Loucy (cell line): ENCODE results near the gene TPM4.

ENCODE experiments used
- H2AFZ ChIP-seq: fragments of 200-600 bp; sonication (generic); 2 replicates; pipeline ENCODE4 v1.6.0; 2016; ENCODE audit warnings: antibody characterized with exemption, mild to moderate bottlenecking, low read length, moderate library complexity
- H3F3A ChIP-seq: fragments of 200-600 bp; 2 replicates; pipeline ENCODE4 v1.6.0; 2016; ENCODE audit warnings: antibody characterized with exemption, low read depth, mild to moderate bottlenecking
- H3K27me3 ChIP-seq: fragments of 200-600 bp; sonication (generic); 2 replicates; pipeline ENCODE4 v1.6.1; 2014; ENCODE audit warnings: low read length, mild to moderate bottlenecking; ENCODE audit not compliant: insufficient read depth, poor library complexity, severe bottlenecking
- H3K36me3 ChIP-seq: fragments of 200-600 bp; sonication (generic); 2 replicates; pipeline ENCODE4 v1.6.1; 2016; ENCODE audit warnings: low read length; ENCODE audit not compliant: insufficient read depth
- H3K4me1 ChIP-seq: fragments of 200-600 bp; sonication (generic); 2 replicates; pipeline ENCODE4 v1.5.1; 2014; ENCODE audit warnings: low read length, mild to moderate bottlenecking; ENCODE audit not compliant: insufficient read depth, poor library complexity, severe bottlenecking
- H3K4me2 ChIP-seq: fragments of 200-600 bp; sonication (generic); 2 replicates; pipeline ENCODE4 v1.6.0; 2014; ENCODE audit warnings: antibody characterized with exemption, low read length, low read depth, mild to moderate bottlenecking; ENCODE audit not compliant: poor library complexity, severe bottlenecking
- H3K4me3 ChIP-seq: fragments of 200-600 bp; sonication (generic); 2 replicates; pipeline ENCODE4 v1.5.1; 2014; ENCODE audit warnings: low read length, mild to moderate bottlenecking, mixed read lengths; ENCODE audit not compliant: poor library complexity, severe bottlenecking
- H3K79me2 ChIP-seq: fragments of 200-600 bp; sonication (generic); 2 replicates; pipeline ENCODE4 v1.6.1; 2014; ENCODE audit warnings: low read length; ENCODE audit not compliant: insufficient read depth
- H3K9ac ChIP-seq: fragments of 200-600 bp; sonication (generic); 2 replicates; pipeline ENCODE4 v1.6.0; 2014; ENCODE audit warnings: mild to moderate bottlenecking, low read depth, low read length, moderate library complexity; ENCODE audit not compliant: poor library complexity, severe bottlenecking
- H3K9me2 ChIP-seq: fragments of 200-600 bp; sonication (generic); replicated peaks from 2 replicates; pipeline ENCODE4 v1.6.1; 2016; ENCODE audit warnings: low read depth, low read length, mixed read lengths
- H3K9me3 ChIP-seq: fragments of 200-600 bp; sonication (generic); 2 replicates; pipeline ENCODE4 v1.6.1; 2014; ENCODE audit warnings: mild to moderate bottlenecking, antibody characterized with exemption, low read length, low read depth; ENCODE audit not compliant: insufficient read depth
- H4K20me1 ChIP-seq: fragments of 200-600 bp; sonication (generic); 2 replicates; pipeline ENCODE4 v1.6.0; 2014; ENCODE audit warnings: antibody characterized with exemption, low read length, mild to moderate bottlenecking; ENCODE audit not compliant: insufficient read depth, poor library complexity, severe bottlenecking
- EZH2phosphoT487 ChIP-seq: fragments of 200-600 bp; IDR thresholded peaks from 2 replicates; pipeline ENCODE4 v1.6.1; 2018; ENCODE audit warnings: antibody characterized with exemption, mild to moderate bottlenecking, moderate library complexity, borderline replicate concordance
- TF ChIP-seq, protein P1 (sequence below): fragments of 200-600 bp; sonication (generic); conservative IDR thresholded peaks from 2 replicates; pipeline ENCODE4 v1.5.1; 2014; ENCODE audit warnings: mild to moderate bottlenecking, antibody characterized with exemption, low read length

TPM4 gene

DNA sequence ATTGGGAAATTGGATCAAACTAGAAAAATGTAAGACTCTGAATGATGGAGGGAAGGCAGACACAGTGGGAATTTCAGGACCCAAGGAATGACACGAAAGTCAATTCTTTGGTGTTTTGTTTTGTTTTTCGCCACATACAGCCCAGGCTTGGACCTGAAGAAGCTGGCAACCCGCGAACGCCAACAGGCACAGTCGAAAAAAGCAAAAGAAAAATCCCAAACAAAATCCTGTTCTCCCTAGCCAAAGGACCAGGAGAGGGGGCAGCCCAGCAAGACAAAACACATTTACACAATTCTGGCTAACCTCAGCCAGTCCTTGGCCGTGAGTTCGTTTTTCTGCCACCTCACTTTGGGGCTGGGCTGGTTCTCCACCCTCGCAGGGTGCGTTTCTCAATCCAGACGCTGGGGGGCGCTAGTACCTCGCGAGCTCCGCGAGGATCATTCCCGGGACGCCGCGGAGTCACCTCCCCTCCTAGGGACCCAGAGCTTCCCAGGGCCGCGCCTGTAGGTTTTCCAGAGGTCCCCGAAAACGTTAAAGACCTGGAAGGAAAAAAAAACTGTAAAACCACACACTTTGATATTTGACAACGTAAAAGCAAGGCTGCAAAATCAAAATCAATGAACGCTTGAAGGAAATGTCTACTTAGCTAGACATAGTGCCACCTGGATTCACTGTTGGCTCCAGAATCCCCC lies 34.9 kb upstream of the TPM4 start:
- Histone ChIP-seq H3K79me2 (no peaks in the 10 kb centered on the region), H3K9me2 (no peaks in the 10 kb centered on the region), H3K9me3 (no peaks in the 10 kb centered on the region), H3K27me3 (no peaks in the 10 kb centered on the region), H2AFZ (peak overlapping the region; percentile 60), H4K20me1 (no peaks in the 10 kb centered on the region), H3K36me3 (no peaks in the 10 kb centered on the region), H3K4me3 (peak overlapping the region; percentile 40), H3K4me2 (peak overlapping the region; percentile 58), H3F3A (no peaks in the 10 kb centered on the region), H3K4me1 (peaks cover 4% of the 10 kb centered on the region), H3K9ac (peak overlapping the region; percentile 24)
- no peak for TF ChIP-seq EZH2phosphoT487
- TF ChIP-seq, protein P1, sequence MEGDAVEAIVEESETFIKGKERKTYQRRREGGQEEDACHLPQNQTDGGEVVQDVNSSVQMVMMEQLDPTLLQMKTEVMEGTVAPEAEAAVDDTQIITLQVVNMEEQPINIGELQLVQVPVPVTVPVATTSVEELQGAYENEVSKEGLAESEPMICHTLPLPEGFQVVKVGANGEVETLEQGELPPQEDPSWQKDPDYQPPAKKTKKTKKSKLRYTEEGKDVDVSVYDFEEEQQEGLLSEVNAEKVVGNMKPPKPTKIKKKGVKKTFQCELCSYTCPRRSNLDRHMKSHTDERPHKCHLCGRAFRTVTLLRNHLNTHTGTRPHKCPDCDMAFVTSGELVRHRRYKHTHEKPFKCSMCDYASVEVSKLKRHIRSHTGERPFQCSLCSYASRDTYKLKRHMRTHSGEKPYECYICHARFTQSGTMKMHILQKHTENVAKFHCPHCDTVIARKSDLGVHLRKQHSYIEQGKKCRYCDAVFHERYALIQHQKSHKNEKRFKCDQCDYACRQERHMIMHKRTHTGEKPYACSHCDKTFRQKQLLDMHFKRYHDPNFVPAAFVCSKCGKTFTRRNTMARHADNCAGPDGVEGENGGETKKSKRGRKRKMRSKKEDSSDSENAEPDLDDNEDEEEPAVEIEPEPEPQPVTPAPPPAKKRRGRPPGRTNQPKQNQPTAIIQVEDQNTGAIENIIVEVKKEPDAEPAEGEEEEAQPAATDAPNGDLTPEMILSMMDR, result peak; percentile 99

DNA sequence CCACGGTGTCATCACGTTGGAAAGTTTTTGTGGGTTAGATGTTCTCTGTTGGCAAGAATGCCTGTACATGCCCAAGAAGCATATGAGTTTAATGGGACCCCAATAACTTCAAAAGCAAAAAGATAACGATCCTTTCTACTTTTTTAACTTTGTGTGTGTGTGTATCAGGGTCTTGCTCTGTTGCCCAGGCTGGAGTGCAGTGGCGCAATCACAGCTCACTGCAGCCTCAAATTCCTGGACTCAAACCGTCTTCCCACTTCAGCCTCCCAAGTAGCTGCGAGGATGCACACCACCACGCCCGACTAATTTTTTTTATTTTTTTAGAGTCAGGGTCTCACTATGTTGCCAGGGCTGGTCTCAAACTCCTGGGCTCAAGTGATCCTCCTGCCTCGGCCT lies 34.3 kb upstream of the TPM4 start:
- H3K4me3 ChIP-seq, result peak overlapping the region; percentile 40
- H3K36me3 ChIP-seq, result no peaks in the 10 kb centered on the region
- H3F3A ChIP-seq, result no peaks in the 10 kb centered on the region
- no peaks in the 10 kb centered on the region for H3K9me3 ChIP-seq
- peak overlapping the region; percentile 58 for H3K4me2 ChIP-seq
- no peaks in the 10 kb centered on the region for H4K20me1 ChIP-seq
- peak overlapping the region; percentile 24 for H3K9ac ChIP-seq
- H3K27me3 ChIP-seq, result no peaks in the 10 kb centered on the region
- peaks cover 4% of the 10 kb centered on the region for H3K4me1 ChIP-seq
- no peaks in the 10 kb centered on the region for H3K9me2 ChIP-seq
- peak overlapping the region; percentile 60 for H2AFZ ChIP-seq
- H3K79me2 ChIP-seq, result no peaks in the 10 kb centered on the region
- TF ChIP-seq, protein P1, result no peak
- TF ChIP-seq EZH2phosphoT487, result no peak

DNA sequence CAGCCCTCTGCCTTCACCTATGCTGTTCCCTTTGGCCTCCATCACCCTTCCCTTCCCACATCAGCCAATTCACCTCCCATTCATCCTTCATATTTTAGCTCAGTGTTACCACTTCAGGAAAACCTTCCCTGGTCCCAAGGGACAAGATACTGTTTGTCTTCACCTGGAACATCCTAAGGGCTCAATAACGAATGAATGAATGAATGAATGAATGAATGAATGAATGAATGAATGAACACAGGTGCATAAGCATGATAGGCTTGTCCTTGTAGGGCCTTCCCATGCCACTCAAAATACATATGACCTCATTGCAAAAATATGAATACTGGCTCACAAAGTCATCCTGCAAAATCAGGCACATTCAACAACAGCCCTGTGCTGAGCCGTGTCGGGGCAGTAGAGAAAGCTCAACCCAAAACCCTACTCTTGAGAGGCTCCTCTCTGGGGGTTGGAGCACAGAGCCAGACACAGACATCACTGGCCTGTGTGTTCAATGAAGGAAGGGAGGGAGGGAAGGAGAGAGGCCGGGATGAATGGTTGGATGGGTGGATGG lies 33.7 kb upstream of the TPM4 start:
- Histone ChIP-seq H3K9ac (no peak overlapping the region), H4K20me1 (no peaks in the 10 kb centered on the region), H3K27me3 (no peaks in the 10 kb centered on the region), H3K9me2 (no peaks in the 10 kb centered on the region), H3K4me2 (no peak overlapping the region), H3F3A (no peaks in the 10 kb centered on the region), H3K79me2 (no peaks in the 10 kb centered on the region), H3K36me3 (no peaks in the 10 kb centered on the region), H2AFZ (no peak overlapping the region), H3K4me1 (peaks cover 4% of the 10 kb centered on the region), H3K4me3 (no peak overlapping the region), H3K9me3 (no peaks in the 10 kb centered on the region)
- TF ChIP-seq EZH2phosphoT487, result no peak
- TF ChIP-seq, protein P1, result no peak
